Cardiac fibroblast (primary cell): ENCODE data around the gene RPL9.

Experiments
- DNase-seq, 2 donors: peaks; one replicate each; pipeline versions ENCODE4 v3.0.0 to v3.0.0-alpha.2; 2010; ENCODE audit warnings: low read depth in 2 of 2
- H3K4me3 ChIP-seq, 2 donors: replicated peaks in 1 of 2; 1 replicate in 1 of 2; 2 replicates in 1 of 2; pipeline ENCODE4 v1.5.1; 2011; ENCODE audit warnings: low read depth in 2 of 2, low read length in 2 of 2, mild to moderate bottlenecking in 2 of 2, moderate library complexity in 1 of 2
- CTCF ChIP-seq: IDR thresholded peaks from one replicate; pipeline ENCODE4 v1.5.1; 2011; ENCODE audit warnings: low read depth, mild to moderate bottlenecking, low read length, inconsistent platforms

The RPL9 gene

GRCh38 chr4:39480251-39480650 lies 21.5 kb upstream of the RPL9 start:
- no peak overlapping the region for H3K4me3 ChIP-seq
- TF ChIP-seq CTCF, result no peak
- DNase-seq, result no peak

- TF ChIP-seq CTCF, result no peak
- no peak for DNase-seq
- H3K4me3 ChIP-seq, result no peak overlapping the region
These were observed 17.6 kb upstream of the RPL9 start for GRCh38 chr4:39476187-39476895.

- DNase-seq, result peak in 1 of 2 donors; percentile 56
- H3K4me3 ChIP-seq, result no peak overlapping the region
- TF ChIP-seq CTCF, result no peak
These were observed 13.7 kb upstream of the RPL9 start for GRCh38 chr4:39472396-39472795.

- H3K4me3 ChIP-seq, result no peak overlapping the region
- no peak for DNase-seq
- TF ChIP-seq CTCF, result no peak
These were observed 11.7 kb upstream of the RPL9 start for GRCh38 chr4:39470402-39470801.

- H3K4me3 ChIP-seq, result no peak overlapping the region
- DNase-seq, result peak; percentile 88 to 91
- TF ChIP-seq CTCF, result peak; percentile 69
These were observed 10.8 kb upstream of the RPL9 start for GRCh38 chr4:39469429-39470077.

- no peak overlapping the region for H3K4me3 ChIP-seq
- no peak for TF ChIP-seq CTCF
- DNase-seq, result no peak
These were observed 8.7 kb upstream of the RPL9 start for GRCh38 chr4:39467464-39467863.
